Hepatocyte (in vitro differentiated cells): ENCODE measurements around the gene MYH7.

Source experiments
- CTCF ChIP-seq: fragments of 200-600 bp; sonication (generic); IDR thresholded peaks from 2 replicates; pipeline ENCODE4 v1.5.1; 2016; ENCODE audit warnings: antibody characterized with exemption, mild to moderate bottlenecking; ENCODE audit not compliant: poor library complexity
- EZH2 ChIP-seq: fragments of 200-600 bp; sonication (generic); IDR thresholded peaks from 2 replicates; pipeline ENCODE4 v1.6.1; 2016; ENCODE audit warnings: antibody characterized with exemption, mild to moderate bottlenecking, borderline replicate concordance
- EZH2phosphoT487 ChIP-seq: fragments of 200-600 bp; sonication (generic); IDR thresholded peaks from one replicate; pipeline ENCODE4 v1.6.1; 2018; ENCODE audit warnings: antibody characterized with exemption, mild to moderate bottlenecking, low read depth, moderate library complexity; ENCODE audit not compliant: unreplicated experiment, severe bottlenecking

- TF ChIP-seq CTCF (no peak), EZH2 (no peak), EZH2phosphoT487 (no peak)
These were observed 2.5 kb downstream of the MYH7 start for GRCh38 chr14:23432946-23433345.
